Measurements from ENCODE around the gene ADAM19.

ADAM19 gene

DNA sequence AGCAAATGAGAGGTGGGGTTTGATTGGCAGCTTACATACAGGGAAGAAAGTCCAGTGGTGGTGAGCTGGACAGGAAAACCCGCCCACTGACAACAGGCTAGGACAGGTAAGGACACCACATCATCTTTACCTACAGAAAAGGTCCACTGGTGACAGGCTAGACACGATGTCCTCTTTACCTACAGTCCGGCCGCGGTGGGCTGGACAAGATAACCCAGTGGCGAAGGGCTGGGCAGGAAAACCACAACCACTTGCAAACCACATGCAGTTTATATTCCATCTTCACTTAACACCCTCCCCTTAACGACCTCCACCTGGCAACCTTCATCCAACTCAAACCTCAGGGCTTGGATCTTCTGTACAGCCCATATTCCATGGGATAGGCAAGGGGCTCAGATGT lies 120.5 kb downstream of the ADAM19 start:
- Histone ChIP-seq H3K27ac (no peak overlapping the region), H3K9me3 (ENCODE audit: severe bottlenecking) (no peaks in the 10 kb centered on the region), H3K27me3 (ENCODE audit: insufficient read depth, low read depth, severe bottlenecking) (no peaks in the 10 kb centered on the region), H3K36me3 (no peaks in the 10 kb centered on the region), H3K4me3 (ENCODE audit: low read depth, low read length) (no peak overlapping the region)
- DNase-seq: no peak
- no peak for TF ChIP-seq CTCF (IDR thresholded peaks at IDR 0.05; ENCODE audit: low read depth, low read length)

- no peaks in the 10 kb centered on the region for H3K36me3 ChIP-seq
- H3K4me3 ChIP-seq (ENCODE audit: low read depth, low read length): no peak overlapping the region
- no peak for TF ChIP-seq CTCF (IDR thresholded peaks at IDR 0.05; ENCODE audit: low read depth, low read length)
- no peaks in the 10 kb centered on the region for H3K9me3 ChIP-seq (ENCODE audit: severe bottlenecking)
- H3K27me3 ChIP-seq (ENCODE audit: insufficient read depth, low read depth, severe bottlenecking): no peaks in the 10 kb centered on the region
- H3K27ac ChIP-seq: no peak overlapping the region
- no peak for DNase-seq
Observed at GRCh38 chr5:157454273-157454672, 121.3 kb downstream of the ADAM19 start.

DNA sequence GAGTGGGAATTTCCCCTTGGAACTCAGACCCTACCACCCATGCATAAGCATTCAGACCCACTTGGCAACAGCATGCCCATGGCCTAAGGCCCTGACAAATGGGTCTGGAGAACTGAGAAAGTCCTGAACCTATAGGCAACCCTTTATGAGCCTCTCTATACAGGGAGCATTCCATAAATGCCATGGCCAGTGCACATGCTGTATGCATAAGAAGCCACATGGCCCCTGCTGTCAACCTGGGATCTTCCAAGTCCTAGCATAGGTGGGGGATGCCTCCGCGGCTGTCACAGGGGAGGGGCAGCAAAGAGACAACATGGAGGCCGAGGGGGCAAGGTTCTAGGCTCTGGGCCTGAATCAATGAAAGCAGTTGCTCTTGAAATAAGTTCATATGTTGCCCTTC lies 123.8 kb downstream of the ADAM19 start:
- TF ChIP-seq CTCF (IDR thresholded peaks at IDR 0.05; ENCODE audit: low read depth, low read length): no peak
- Histone ChIP-seq H3K9me3 (ENCODE audit: severe bottlenecking) (no peaks in the 10 kb centered on the region), H3K27ac (no peak overlapping the region), H3K27me3 (ENCODE audit: insufficient read depth, low read depth, severe bottlenecking) (no peaks in the 10 kb centered on the region), H3K36me3 (no peaks in the 10 kb centered on the region), H3K4me3 (ENCODE audit: low read depth, low read length) (no peak overlapping the region)
- no peak for DNase-seq

GRCh38 chr5:157450024-157450423 lies 125.6 kb downstream of the ADAM19 start:
- Histone ChIP-seq H3K27me3 (ENCODE audit: insufficient read depth, low read depth, severe bottlenecking) (no peaks in the 10 kb centered on the region), H3K27ac (no peak overlapping the region), H3K36me3 (no peaks in the 10 kb centered on the region), H3K4me3 (ENCODE audit: low read depth, low read length) (no peak overlapping the region), H3K9me3 (ENCODE audit: severe bottlenecking) (no peaks in the 10 kb centered on the region)
- no peak for DNase-seq
- no peak for TF ChIP-seq CTCF (IDR thresholded peaks at IDR 0.05; ENCODE audit: low read depth, low read length)

GRCh38 chr5:157449011-157449723 lies 126.4 kb downstream of the ADAM19 start:
- Histone ChIP-seq H3K9me3 (ENCODE audit: severe bottlenecking) (no peaks in the 10 kb centered on the region), H3K36me3 (no peaks in the 10 kb centered on the region), H3K4me3 (ENCODE audit: low read depth, low read length) (no peak overlapping the region), H3K27me3 (ENCODE audit: insufficient read depth, low read depth, severe bottlenecking) (no peaks in the 10 kb centered on the region), H3K27ac (no peak overlapping the region)
- TF ChIP-seq CTCF (IDR thresholded peaks at IDR 0.05; ENCODE audit: low read depth, low read length): no peak
- no peak for DNase-seq

DNA sequence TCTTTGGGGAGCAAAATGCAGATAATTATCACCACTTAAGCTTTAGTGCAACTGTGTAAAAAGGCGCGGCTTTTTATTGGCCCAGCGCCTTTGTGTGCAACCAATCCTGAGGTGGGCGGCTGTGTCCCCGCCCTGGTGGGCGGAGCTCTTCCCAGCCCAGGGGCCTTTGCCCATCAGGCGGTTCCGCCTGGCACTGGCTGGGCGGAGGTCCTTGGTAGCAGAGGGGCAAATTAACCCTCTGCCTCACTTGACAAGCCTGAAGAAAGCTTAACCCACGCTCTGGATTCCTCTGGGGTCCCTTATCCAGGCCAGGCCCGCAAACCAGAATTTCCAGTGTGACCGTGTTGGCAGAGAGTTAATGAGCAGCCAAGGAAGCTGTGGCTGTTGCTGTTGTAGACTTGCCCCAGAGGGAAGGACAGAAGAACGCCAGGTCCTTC lies 128.4 kb downstream of the ADAM19 start:
- no peak overlapping the region for H3K4me3 ChIP-seq (ENCODE audit: low read depth, low read length)
- H3K27me3 ChIP-seq (ENCODE audit: insufficient read depth, low read depth, severe bottlenecking): no peaks in the 10 kb centered on the region
- TF ChIP-seq CTCF (IDR thresholded peaks at IDR 0.05; ENCODE audit: low read depth, low read length): no peak
- no peak for DNase-seq
- no peaks in the 10 kb centered on the region for H3K9me3 ChIP-seq (ENCODE audit: severe bottlenecking)
- H3K36me3 ChIP-seq: no peaks in the 10 kb centered on the region
- H3K27ac ChIP-seq: no peak overlapping the region

All from WERI-Rb-1 (cell line).